SU-DHL-6 (cell line): ENCODE measurements around the gene CDC27.

Experiments
- H2AFZ ChIP-seq: fragments of 200-600 bp; sonication (generic); 2 replicates; pipeline ENCODE4 v1.6.1; 2014; ENCODE audit warnings: low read depth, mild to moderate bottlenecking, moderate library complexity, mixed read lengths, antibody characterized with exemption, low read length; ENCODE audit not compliant: severe bottlenecking
- H3F3A ChIP-seq: fragments of 200-600 bp; shearing (Covaris generic); 2 replicates; pipeline ENCODE4 v1.6.0; 2016; ENCODE audit warnings: antibody characterized with exemption, mild to moderate bottlenecking; ENCODE audit not compliant: insufficient read depth
- H3K27ac ChIP-seq: fragments of 200-600 bp; sonication (generic); 2 replicates; pipeline ENCODE4 v1.5.1; 2016; ENCODE audit warnings: low read depth, mild to moderate bottlenecking, low read length, moderate library complexity, mixed read lengths
- H3K27me3 ChIP-seq: fragments of 200-600 bp; sonication (generic), shearing (Covaris generic); 2 replicates; pipeline ENCODE4 v1.6.0; 2014; ENCODE audit warnings: mild to moderate bottlenecking, low read length
- H3K36me3 ChIP-seq: fragments of 200-600 bp; sonication (generic); 2 replicates; pipeline ENCODE4 v1.6.1; 2014; ENCODE audit warnings: mild to moderate bottlenecking, low read length, mixed read lengths
- H3K4me2 ChIP-seq: fragments of 300-600, 200-600 bp; shearing (Covaris generic), sonication (generic); 2 replicates; pipeline ENCODE4 v1.6.0; 2014; ENCODE audit warnings: low read length, low read depth, mild to moderate bottlenecking; ENCODE audit not compliant: poor library complexity, severe bottlenecking
- H3K4me3 ChIP-seq: fragments of 200-600 bp; sonication (generic); 2 replicates; pipeline ENCODE4 v1.5.1; 2014; ENCODE audit warnings: antibody characterized with exemption, low read length, mild to moderate bottlenecking, mixed read lengths; ENCODE audit not compliant: insufficient read depth, poor library complexity, severe bottlenecking
- H3K79me2 ChIP-seq: fragments of 200-600 bp; sonication (generic); 2 replicates; pipeline ENCODE4 v1.6.1; 2014; ENCODE audit warnings: mild to moderate bottlenecking, low read length, moderate library complexity; ENCODE audit not compliant: insufficient read depth
- H3K9ac ChIP-seq: fragments of 200-600 bp; sonication (generic); 2 replicates; pipeline ENCODE4 v1.7.0; 2014; ENCODE audit warnings: mild to moderate bottlenecking, low read length
- H3K9me2 ChIP-seq: fragments of 200-600 bp; sonication (generic); replicated peaks from 2 replicates; pipeline ENCODE4 v1.6.1; 2014; ENCODE audit warnings: low read length; ENCODE audit not compliant: insufficient read depth
- H3K9me3 ChIP-seq: fragments of 200-600 bp; sonication (generic); 2 replicates; pipeline ENCODE4 v1.6.1; 2014; ENCODE audit warnings: low read length, mixed read lengths; ENCODE audit not compliant: insufficient read depth
- H4K20me1 ChIP-seq: fragments of 200-600 bp; sonication (generic); 2 replicates; pipeline ENCODE4 v1.6.1; 2014; ENCODE audit warnings: low read depth, mild to moderate bottlenecking, antibody characterized with exemption, low read length, moderate library complexity, mixed read lengths
- CTCF ChIP-seq: fragments of 200-600 bp; sonication (generic); IDR thresholded peaks from one replicate; pipeline ENCODE4 v1.5.1; 2017; ENCODE audit warnings: antibody characterized with exemption, mild to moderate bottlenecking, low read length, moderate library complexity; ENCODE audit not compliant: insufficient read depth, poor library complexity, severe bottlenecking
- EZH2phosphoT487 ChIP-seq: fragments of 200-600 bp; sonication (generic), shearing (Covaris generic); conservative IDR thresholded peaks from 2 replicates; pipeline ENCODE4 v1.6.1; 2018; ENCODE audit warnings: mild to moderate bottlenecking, antibody characterized with exemption, low read length, moderate library complexity, mixed read lengths

CDC27 gene

GRCh38 chr17:47180337-47180736 is 8.8 kb downstream of the CDC27 start:
- H4K20me1 ChIP-seq = peaks cover 18% of the 10 kb centered on the region
- H3K36me3 ChIP-seq = peaks cover 24% of the 10 kb centered on the region
- no peak overlapping the region for H3K9ac ChIP-seq

GRCh38 chr17:47179141-47179540 is 10.0 kb downstream of the CDC27 start:
- Histone ChIP-seq H3K79me2 (peaks cover 99% of the 10 kb centered on the region), H3K9me3 (no peaks in the 10 kb centered on the region), H3K27ac (no peak overlapping the region), H3K4me3 (no peak overlapping the region), H3K9me2 (no peaks in the 10 kb centered on the region), H4K20me1 (peaks cover 12% of the 10 kb centered on the region), H3K4me2 (no peak overlapping the region), H3K9ac (no peak overlapping the region), H3K36me3 (peaks cover 30% of the 10 kb centered on the region), H3F3A (peaks cover 23% of the 10 kb centered on the region), H2AFZ (no peak overlapping the region), H3K27me3 (no peaks in the 10 kb centered on the region)
- TF ChIP-seq CTCF (no peak), EZH2phosphoT487 (no peak)

More at GRCh38 chr17:47180337-47180736, 8.8 kb downstream of the CDC27 start:
- TF ChIP-seq EZH2phosphoT487 (no peak), CTCF (no peak)
- H3K4me2 ChIP-seq = no peak overlapping the region
- H2AFZ ChIP-seq = no peak overlapping the region
- no peaks in the 10 kb centered on the region for H3K27me3 ChIP-seq
- peaks cover 98% of the 10 kb centered on the region for H3K79me2 ChIP-seq
- no peaks in the 10 kb centered on the region for H3K9me2 ChIP-seq
- no peak overlapping the region for H3K27ac ChIP-seq
- H3F3A ChIP-seq = peaks cover 29% of the 10 kb centered on the region
- no peak overlapping the region for H3K4me3 ChIP-seq
- H3K9me3 ChIP-seq = no peaks in the 10 kb centered on the region

- no peaks in the 10 kb centered on the region for H3K9me3 ChIP-seq
- no peak overlapping the region for H2AFZ ChIP-seq
- peaks cover 14% of the 10 kb centered on the region for H3F3A ChIP-seq
- TF ChIP-seq CTCF (no peak), EZH2phosphoT487 (no peak)
- H3K27ac ChIP-seq = no peak overlapping the region
- no peak overlapping the region for H3K4me2 ChIP-seq
- peaks cover 97% of the 10 kb centered on the region for H3K79me2 ChIP-seq
- no peaks in the 10 kb centered on the region for H3K27me3 ChIP-seq
- no peaks in the 10 kb centered on the region for H3K9me2 ChIP-seq
- peaks cover 1% of the 10 kb centered on the region; the same call in 1 of the 2 replicates for H4K20me1 ChIP-seq
- no peak overlapping the region for H3K9ac ChIP-seq
- H3K36me3 ChIP-seq = peaks cover 37% of the 10 kb centered on the region
- no peak overlapping the region for H3K4me3 ChIP-seq
Observed at GRCh38 chr17:47177261-47177660, 11.8 kb downstream of the CDC27 start.
